HCT116 (cell line): ENCODE data around the gene ASAP2.

Source experiments
- ATF3 ChIP-seq: IDR thresholded peaks from 2 replicates; pipeline ENCODE4 v1.6.1; 2012
- CTCF ChIP-seq, 3 experiments: fragments of 200-600 bp in 1 of 3; sonication (generic) in 1 of 3; IDR thresholded peaks in 2 of 3; conservative IDR thresholded peaks in 1 of 3; 2 replicates each; pipeline ENCODE4 v1.5.1; 2012 to 2017; ENCODE audit warnings: low read depth in 2 of 3, low read length in 2 of 3, antibody characterized with exemption in 1 of 3, borderline replicate concordance in 1 of 3, control low read depth in 1 of 3, mild to moderate bottlenecking in 1 of 3, mixed read lengths in 1 of 3, mixed run types in 1 of 3, moderate library complexity in 1 of 3; ENCODE audit not compliant: insufficient read depth in 1 of 3
- EZH2 ChIP-seq: fragments of 200-600 bp; sonication (generic); IDR thresholded peaks from 2 replicates; pipeline ENCODE4 v1.6.1; 2017; ENCODE audit warnings: antibody characterized with exemption, mixed run types
- FOSL1 ChIP-seq: IDR thresholded peaks from 2 replicates; pipeline ENCODE4 v1.6.1; 2012; ENCODE audit warnings: low read depth
- POLR2A ChIP-seq: IDR thresholded peaks from 2 replicates; pipeline ENCODE4 v1.7.0; 2011; ENCODE audit warnings: borderline replicate concordance; ENCODE audit not compliant: insufficient read depth, insufficient read length; ENCODE audit errors: extremely low read depth
- RAD21 ChIP-seq: IDR thresholded peaks from 2 replicates; pipeline ENCODE4 v1.6.1; 2012; ENCODE audit warnings: low read depth, mild to moderate bottlenecking
- ZBTB33 ChIP-seq: IDR thresholded peaks from 2 replicates; pipeline ENCODE4 v1.6.1; 2011; ENCODE audit warnings: mild to moderate bottlenecking, low read length, moderate library complexity; ENCODE audit not compliant: insufficient replicate concordance; ENCODE audit errors: extremely low read depth
- ZFX ChIP-seq: fragments of 450-650 bp; IDR thresholded peaks from 2 replicates; pipeline ENCODE4 v1.6.1; 2017
- ZNF274 ChIP-seq: fragments of 200-500 bp; sonication (Bioruptor generic); IDR thresholded peaks from 2 replicates; pipeline ENCODE4 v1.6.1; 2014; ENCODE audit warnings: mild to moderate bottlenecking, low read depth, low read length, inconsistent platforms

- no peak for TF ChIP-seq POLR2A
- TF ChIP-seq CTCF (IDR thresholded peaks at IDR 0.05 in 2 of 3, conservative IDR thresholded peaks at IDR 0.05 in 1 of 3; ENCODE audit: borderline replicate concordance in 1 of 3, insufficient read depth in 1 of 3, low read depth in 2 of 3, low read length in 2 of 3): no peak
- TF ChIP-seq ZBTB33: no peak
- TF ChIP-seq ZFX: no peak
- no peak for TF ChIP-seq FOSL1
- no peak for TF ChIP-seq ZNF274
- no peak for TF ChIP-seq RAD21
- no peak for TF ChIP-seq EZH2
- TF ChIP-seq ATF3: no peak
Observed at GRCh38 chr2:9281145-9281544, 74.5 kb downstream of the ASAP2 start.
